HG03558 (cell line): ENCODE measurements around the gene C7orf57.
"Not testable (repeated sequence)": the region's sequence is repeated elsewhere in the genome, so short reads cannot be mapped to it uniquely, and the experiment has no call there.

ENCODE experiments used
- ATAC-seq: cut with Tn5 transposase; IDR thresholded peaks from one replicate; pipeline ENCODE4 v1.9.1; 2021; ENCODE audit warnings: moderate number of reproducible peaks; ENCODE audit not compliant: unreplicated experiment; ENCODE audit errors: extremely low read depth

The C7orf57 gene

DNA sequence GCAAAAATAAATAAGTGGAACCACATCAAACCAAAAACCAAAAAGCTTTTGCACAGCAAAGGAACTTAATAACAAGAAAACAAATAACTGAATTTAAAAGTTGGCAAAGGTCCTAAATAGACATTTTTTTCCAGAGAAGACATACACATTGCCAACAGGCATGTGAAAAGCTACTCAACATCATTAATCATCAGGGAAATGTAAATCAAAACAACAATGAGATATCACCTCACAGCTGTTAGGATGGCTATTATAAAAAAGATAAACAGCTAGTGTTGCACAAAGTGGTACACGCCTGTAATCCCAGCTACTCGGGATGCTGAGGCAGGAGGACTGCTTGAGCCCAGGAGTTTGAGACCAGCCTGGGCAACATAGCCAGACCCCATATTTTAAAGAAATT is 4.2 kb upstream of the C7orf57 start:
- no peak for ATAC-seq

DNA sequence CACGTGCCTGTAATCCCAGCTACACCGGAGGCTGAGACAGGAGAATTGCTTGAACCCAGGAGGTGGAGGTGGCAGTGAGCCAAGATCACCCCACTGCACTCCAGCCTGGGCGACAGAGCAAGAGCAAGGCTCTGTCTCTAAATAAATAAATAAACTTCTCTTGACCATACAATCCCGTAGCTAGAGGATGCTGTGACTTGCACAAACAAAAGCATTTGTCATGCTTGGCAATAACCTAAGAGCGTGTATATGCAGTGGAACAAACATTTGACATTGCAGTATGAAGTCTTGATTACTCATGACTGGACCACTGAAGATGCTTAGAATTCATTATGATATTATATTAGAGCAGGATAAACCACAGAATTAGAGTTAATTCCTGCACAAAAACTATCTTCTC is 1.4 kb upstream of the C7orf57 start:
- ATAC-seq, result no peak

DNA sequence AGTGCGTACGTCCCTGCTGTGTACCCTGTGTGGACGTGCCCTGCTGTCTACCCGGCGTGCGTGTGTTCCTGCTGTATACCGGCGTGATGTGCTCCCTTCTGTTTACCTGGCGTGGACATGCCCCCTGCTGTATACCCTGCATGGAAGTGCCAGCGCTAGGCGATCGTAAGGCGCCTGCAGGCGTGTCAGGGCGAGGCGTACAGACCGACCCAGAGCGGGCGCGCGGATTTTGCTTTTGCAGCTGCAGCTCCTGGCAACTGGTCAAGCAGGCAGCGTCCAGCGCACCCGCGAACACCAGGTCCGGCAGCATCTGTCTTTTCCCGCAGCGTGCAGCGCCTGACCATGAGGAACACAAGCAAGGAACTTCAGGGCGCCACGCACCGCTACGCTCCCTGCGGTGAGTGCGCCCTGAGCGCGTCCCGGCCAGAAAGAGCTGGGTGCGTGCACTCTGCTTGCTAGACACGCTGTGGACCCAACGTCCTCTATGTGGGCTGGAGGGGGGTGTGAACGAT is 680 bp downstream of the C7orf57 start:
- ATAC-seq, result no peak

DNA sequence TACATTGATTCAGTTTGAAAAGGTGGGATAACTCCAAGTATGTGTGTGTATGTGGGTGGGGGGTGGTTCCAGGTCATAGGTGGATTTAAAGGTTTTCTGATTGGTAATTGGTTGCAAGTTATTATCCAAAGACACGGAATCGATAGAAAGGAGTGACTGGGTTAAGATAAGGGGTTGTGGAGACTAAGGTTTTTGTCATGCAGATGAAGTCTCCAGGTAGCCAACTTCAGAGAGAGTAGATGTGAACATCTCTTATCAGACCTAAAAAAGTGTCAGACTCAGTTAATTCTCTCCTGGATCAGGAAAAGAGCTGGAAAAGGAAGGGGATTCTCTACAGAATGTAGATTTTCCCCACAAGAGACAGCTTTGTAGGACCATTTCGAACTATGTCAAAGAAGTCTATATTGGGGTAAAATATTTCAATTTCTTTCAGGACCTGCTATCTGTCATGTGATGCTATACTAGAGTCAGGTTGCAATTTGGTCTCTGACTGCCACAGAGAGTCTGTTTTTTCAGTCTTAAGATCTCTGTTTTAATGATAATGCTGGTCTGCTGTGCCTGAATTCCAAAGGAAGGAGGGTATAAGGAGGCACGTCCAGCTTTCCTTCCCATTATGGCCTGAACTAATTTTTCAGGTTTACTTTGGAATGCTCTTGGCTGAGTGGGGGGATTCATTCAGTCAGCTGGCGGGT is 3.6 kb downstream of the C7orf57 start:
- no peak for ATAC-seq

DNA sequence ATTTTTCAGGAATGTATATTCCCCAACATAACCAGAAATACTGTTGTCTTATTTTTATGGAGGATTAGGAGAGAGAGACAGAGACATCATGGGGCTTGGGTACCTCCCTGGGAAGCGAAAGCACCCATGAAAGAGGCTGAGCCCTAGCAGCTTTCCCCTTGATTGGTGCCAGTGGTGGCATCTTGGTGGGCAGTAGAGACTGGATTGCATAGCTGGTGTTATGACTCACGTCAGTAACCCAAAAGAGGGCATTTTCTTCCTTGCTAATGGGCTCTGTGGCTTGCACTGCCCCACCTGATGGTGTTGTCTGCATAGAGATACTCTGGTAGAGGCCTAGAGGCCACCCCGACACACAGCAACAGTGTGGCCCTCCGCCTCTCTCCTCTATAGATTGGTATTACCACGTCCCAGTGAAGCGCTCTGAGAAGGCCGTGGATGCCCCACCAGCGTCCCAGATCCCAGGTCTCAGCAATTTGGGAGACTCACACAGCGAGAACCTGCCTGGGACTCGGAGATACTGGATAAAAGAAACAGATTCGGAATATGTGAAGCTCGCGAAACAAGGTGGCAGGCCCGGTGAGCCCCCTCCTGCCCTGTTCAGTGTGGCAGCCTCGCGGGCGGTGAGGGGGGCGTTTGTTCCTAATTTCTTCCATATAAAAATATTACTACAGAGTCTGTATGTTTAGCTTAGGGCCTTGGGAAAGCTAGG is 5.8 kb downstream of the C7orf57 start:
- ATAC-seq, result no peak

DNA sequence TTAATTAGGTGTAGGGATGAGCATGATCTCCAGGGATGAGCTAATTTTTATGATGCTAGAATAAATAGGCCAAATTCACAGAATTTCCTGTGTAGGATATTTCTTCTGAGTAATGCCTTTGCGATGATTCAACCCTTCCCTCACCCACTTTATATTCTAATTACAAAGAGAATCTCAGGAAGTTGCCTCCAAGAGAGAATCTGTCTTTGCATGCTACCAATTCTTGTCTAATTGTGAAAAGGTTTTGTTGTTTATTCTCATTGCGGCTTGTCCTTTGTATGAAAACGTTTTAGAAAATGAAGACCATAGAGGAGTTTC is 6.3 kb downstream of the C7orf57 start:
- no peak for ATAC-seq

DNA sequence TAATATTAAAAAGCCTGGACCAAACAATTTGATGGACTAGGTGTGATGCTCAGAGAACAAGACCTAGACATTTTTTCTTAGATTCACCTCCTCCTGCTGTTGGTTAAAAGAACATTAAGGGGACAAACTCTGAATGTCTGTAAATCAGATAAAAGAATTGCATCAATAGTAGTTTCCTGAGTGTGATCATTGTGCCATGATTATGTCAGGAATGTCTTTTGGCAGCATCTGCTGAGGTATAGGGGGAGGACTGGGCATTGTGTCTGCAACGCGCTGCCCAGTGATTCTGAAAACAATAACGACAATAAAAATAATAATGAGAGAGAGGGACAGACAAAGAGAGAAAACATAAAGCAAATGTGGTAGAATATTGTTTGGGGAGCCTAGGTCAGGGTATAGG is 6.9 kb downstream of the C7orf57 start:
- ATAC-seq, result no peak

DNA sequence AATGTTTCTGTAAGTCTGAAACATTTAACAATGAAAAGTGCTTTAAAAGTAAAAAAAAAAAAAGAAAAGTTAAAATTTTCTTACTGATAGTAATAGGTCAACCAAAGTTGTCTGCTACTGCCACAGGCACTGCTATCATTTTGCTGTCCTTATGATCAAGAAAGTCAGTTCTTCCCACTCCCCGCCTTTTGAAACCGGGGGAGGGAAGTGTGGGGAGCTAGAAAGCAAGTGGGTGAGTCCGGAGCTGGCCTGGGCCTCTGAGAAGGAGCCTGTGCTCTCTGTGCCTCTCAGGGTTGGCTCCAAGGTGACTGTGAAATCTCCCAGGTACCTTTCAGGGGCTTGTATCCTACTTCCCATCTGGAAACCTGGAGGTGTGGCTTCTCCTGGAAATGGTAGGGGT is 7.3 kb downstream of the C7orf57 start:
- no peak for ATAC-seq

DNA sequence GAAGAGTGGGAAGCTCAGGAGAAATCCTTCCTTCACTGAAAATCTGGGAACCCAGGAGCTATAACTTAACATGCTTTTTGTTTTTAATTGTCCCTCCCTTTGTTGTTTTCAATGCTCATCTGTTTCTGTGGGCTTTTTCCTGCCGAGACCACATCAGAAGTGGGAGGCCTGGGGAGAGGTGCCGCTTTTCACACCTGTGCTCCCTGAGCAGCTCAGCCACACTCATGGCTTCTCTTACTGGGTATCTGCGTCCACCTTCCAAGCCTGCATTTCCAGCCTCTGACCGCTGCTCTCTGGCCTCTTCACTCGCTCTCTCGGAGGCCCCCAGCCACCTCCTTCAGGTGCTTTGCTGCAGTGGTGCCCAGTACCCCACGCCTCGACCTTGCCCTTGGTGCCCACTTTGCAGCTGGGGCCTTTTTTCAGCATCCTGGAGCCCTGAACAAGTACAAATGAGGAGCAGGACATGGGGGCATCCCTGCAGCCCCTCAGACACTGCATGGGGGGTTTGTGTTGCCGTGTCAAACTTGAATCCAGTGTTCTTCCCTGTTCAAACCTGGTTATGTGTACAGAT is 9.9 kb downstream of the C7orf57 start:
- ATAC-seq, result no peak

DNA sequence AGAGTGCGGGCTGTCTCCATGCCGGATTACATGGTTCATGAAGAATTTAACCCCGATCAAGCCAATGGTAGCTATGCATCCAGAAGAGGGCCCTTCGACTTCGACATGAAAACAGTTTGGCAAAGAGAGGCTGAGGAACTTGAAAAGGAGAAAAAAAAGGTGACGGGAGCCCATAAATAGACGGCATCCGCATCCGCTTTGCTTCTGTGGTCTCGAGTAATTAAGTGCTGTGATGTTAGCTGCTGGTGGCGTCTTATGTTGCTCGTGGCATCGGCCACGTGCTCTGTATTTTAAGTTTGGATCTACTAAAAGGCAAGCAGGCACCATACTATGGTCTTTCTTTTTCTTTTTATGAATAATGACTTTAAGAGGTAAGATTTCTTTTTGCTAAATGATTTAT is 11.1 kb downstream of the C7orf57 start:
- ATAC-seq, result no peak

DNA sequence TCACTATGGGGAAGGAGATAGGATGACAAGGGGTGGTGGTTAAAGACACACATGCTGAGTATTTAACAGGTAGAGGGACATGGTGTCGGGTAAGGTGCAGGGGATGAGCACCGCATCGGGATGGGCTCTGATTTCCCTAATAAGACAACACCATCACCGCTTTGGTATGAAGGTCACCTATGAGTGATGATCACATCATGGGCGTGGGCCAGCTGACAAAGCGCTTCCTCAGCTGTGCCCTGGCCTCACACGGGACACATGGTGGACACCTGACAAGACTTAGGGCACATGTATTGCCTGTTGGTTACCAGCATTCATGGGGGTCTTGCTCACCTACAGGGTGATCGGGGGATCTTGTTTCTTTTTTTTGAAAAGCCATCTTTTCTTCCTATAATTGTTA is 12.8 kb downstream of the C7orf57 start:
- no peak for ATAC-seq

DNA sequence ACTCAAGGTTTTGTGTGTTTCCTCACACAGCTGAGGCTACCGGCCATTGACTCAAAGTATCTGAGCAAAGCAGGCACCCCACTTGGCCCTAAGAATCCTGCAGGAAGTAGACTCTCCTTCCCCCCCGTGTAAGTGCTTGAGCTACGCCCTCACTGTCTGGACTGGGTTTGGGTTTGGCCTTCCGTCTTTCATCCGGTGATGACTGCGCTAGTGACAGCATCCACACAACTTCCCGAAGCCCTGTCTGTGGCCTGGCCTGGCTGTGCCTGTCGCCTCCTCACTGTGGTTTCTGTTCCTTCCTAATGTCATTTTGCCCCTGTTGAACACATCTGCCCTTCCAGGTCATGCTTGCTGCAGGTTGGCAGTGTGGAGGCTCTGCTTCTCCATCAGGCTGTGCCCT is 14.5 kb downstream of the C7orf57 start:
- no peak for ATAC-seq

DNA sequence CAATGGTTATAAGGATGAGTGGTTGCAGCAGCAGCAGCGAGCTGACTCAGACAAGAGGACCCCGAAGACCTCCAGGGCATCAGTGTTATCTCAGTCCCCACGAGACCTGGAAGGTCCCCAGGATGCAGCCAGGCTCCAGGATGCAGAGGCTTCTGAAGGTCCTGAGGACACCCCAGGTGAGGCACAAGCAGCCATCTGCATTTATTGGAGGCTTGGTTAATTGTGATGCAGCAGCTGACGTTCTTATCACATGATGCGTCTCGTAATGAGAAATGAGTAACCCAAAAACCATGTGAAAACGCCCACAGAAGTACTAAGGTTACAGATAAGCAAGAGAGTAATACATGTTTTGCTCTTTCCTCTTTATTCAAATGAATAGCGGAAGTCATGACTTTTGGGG is 17.4 kb downstream of the C7orf57 start:
- ATAC-seq, result no peak

DNA sequence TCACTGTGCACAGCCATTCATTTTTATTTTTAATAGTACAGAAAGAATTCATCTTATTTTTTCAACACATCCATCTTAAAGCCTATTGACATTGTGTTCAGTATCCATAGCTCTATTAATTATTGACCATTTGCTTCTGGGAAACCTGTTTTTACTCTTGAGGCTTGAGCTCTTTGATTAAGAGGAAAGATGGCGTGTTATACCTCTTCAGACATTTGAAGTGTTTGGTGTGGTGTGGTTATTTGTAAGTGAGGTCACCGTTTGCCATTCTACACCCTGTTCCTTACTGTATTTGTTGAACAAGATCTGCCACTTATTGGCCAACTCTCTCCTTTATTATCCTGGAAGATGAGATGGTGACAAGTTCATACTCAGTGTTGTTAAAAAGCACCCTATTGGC is 18.4 kb downstream of the C7orf57 start:
- no peak for ATAC-seq

DNA sequence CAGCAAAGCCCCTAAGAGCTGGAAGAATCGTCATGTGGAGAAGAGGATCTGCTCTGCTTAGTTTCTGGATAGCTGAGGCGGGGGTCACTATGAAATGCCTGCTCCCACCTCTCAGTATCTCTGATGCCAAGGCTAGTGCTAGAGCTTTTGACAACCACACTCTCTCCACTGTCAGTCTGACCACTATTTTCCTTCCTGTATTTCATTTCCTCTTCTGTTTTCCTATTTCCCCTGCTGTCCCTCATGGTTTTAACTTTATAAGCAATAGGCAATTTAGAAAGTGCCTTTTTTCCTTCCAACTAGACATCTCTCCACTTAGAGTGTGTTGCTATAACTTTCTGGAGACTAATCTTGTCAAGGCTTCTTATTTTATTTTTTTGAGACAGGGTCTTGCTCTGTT is 23.6 kb downstream of the C7orf57 start:
- ATAC-seq, result no peak

DNA sequence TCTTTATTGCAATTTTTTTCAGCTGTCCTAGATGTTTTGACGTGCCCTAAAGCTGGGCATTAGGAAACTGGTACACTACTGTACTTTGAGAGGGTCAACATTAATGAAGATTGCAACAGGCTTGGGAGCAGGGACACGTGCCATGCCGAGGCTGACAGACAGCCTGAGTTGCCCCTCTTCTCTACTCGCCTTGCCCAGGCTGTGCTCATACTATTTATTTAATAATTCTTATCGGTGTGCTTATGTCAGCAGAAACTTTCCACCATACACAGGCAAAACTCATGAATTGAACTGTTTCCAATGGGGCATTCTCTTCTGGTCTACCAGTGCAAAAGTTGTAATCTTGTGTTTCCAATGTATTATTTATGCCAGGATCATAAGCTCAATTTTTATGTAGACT is 24.4 kb downstream of the C7orf57 start:
- no peak for ATAC-seq

DNA sequence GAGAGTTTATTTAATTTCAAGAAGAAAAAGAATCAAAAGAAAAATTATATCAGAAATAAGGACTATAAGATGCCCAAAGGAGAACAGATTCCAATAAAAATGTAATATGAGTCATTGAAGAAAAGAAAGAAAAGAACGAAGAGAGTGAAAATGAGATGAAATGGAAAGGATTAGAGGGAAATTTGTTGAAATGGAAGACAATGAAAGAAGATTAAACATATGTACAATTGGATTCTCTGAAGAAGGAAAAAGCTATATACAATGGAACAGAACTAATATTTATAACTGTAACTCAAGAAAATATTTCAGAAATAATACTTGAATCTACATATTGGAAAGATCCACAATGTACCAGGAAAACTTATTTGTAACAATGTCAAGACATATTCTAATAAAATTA is 28.6 kb downstream of the C7orf57 start:
- ATAC-seq, result no peak

DNA sequence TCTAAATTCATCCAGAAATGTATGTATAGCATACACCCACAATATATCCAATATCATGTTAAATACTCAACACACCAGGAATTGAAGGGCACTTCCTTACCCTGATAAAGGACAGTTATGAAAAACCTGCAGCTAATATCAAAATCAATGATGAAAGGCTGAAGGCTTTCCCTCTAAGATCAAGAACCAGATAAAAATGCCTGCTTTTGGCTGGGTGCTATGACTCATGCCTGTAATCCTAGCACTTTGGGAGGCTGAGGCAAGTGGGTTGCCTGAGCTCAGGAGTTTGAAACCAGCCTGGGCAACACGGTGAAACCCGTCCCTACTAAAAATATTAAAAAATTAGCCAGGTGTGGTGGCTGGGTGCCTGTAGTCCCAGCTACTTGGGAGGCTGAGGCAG is 32.1 kb downstream of the C7orf57 start:
- ATAC-seq, result no peak

DNA sequence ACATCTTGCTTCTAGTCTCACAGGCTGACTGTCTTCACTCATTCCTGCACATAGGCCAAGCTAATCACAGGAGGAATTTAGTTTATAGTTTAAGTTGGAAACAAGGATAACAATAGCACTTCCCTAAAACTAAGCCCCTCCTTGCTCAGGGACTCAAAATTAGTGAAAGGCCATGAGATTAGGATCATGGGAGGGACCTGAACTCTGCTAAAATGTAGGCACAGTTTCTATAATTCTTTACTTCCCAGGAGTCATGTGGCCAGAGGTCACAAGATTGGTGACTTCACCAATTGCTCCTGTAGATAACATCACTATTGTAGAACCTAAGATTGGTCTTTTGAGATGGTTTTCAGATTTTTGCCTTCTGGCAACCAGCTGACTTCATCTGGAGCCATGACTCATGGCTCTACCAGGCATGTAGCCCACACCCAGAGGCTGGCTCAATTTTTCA is 38.9 kb downstream of the C7orf57 start:
- ATAC-seq, result no peak

DNA sequence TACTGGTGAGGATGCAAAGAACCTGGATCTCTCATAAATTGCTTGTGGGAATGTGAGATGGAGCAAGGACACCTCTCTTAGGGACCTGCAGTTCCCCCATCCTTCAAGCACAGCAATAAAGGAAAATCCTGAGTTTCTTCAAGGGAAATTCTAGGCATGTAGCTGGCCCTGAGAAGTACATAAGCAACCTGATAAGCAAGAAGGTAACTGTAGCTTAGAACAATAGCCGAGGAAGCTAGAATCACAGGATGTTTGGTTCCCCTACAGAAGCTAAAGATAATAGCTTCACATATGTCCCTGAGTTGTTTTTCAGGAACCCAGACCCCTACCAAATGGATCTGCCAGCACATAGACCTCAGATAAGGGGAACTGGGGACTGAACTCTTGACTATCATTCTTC is 42.1 kb downstream of the C7orf57 start:
- ATAC-seq, result no peak

DNA sequence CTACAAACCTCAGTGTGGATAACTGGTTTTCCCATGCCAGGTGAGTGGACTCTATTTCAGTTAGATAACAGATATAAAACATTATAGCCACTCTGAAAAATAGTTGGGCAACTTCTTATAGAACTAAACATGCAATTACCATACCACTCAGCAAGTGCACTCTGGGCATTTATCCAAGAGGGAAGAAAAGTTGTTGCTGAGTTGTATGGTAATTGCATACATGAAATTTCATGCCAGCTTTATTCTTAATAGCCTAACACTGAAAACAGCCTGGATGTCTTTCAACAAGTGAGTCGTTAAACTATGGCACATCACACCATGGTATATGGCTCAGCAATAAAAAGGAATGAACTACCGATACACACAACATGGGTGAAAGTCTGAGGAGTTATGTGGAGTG is 43.1 kb downstream of the C7orf57 start:
- ATAC-seq, result no peak

DNA sequence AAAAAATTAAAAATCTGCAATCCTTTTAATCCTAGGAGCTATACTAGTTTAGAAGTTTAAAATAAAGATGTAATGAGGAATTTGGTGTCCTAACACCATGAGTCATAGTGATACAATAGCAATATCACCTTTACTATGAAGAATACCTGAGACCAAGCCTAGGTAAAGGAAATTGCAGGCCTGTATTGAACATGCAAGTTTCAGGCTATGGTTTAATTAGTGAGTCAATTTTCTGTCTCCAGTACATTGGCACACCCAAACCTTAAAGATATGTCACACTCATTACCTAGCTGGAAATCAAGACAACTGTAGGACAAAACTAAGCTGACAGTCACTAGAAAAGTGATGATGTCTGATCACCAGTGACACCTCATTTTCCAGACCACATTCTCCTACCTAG is 47.0 kb downstream of the C7orf57 start:
- ATAC-seq, result not testable (repeated sequence)
